Astrocyte of the hippocampus (primary cell): Measurements from ENCODE around the gene IL22.
A peak's percentile ranks its signal among the peaks of the same experiment; 100 is the strongest.

Experiments
- DNase-seq: peaks from one replicate; pipeline ENCODE4 v3.0.0; 2011; ENCODE audit warnings: low read depth, low spot score

IL22 gene

DNA sequence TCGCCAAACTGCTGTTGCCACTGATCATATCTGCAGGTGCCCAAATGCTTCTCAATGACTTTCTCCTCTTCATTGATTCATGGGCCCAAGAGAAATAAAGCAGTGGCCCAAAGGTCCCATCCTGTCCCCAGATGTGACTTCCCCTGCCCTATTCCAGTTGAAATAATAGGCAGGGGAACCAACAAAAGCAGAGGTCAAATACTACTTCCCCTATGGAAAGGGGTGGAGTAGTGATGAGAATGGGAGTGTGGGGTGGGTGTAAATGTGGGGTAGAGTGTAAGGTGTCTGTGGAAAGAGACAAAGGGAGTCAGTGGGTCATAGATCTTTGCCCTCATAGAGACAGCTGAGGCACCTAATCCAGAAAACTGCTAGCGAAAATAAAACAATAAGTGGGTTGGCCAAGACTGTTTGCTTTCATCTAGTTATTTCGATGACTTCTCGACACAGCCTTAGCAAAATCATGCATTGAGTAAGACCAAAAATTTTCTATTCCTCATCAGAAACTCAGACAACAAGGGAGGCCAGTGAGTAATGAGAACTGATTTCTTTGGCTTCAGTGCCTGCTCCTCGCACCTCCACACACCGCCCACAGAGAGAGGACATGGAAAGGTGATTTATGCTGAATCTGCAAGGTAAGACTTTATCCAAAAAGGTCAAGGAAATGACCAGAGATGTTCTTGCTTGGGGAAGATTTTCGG, 10.9 kb upstream of the IL22 start:
- peak; percentile 27 for DNase-seq

DNA sequence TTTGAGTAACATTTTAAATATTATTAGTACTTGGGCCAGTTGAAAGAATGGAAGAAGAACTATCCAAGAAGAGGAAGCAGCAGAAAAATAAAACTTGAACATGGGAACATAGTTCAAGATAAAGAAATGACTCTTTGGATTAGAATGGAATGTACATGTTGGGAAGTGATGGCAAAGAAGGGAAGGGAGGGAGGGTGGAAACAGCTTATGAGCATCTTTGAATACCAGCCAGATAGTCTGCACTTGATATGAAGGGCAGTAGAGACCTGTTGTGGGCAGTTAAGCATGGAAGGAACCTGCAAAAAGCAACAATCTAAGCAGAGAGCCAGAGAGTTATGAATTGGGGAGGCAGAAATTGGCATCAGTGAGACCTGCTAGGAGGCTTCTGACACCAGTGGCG, 10.0 kb upstream of the IL22 start:
- no peak for DNase-seq

DNA sequence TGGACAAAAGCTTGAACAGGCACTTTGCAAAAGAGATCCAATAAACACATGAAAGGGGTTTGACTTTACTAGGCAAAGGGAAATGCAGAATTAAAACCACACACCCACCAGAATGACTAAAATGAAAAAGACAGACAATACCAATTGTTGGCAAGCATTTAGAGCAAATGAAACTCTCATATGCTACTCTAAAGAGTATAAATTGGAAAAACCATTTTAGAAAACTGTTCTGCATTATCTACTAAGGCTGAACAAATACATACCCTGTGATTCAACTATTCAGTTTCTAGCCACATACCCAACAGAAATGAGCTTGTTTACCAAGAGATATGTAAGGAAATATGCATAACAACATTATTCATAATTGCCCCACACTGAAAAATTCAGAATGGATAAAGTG, 8.5 kb upstream of the IL22 start:
- DNase-seq, result no peak

DNA sequence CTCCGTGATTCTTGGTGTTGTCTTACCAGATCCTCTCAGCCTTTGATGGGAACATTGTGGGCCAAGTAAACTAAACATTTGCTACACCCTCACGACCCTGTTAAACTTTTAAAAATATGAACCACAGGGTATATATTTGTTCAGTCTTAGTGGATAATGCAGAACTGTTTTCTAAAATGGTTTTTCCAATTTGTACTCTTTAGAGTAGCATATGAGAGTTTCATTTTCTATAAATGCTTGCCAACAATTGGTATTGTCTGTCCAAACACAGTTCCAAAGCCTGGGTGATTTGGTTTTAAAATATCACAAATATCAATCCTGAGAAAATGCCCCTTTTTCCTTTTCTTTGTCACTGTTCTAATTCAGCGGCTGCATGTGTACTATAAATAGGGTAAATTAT, 6.7 kb upstream of the IL22 start:
- no peak for DNase-seq

DNA sequence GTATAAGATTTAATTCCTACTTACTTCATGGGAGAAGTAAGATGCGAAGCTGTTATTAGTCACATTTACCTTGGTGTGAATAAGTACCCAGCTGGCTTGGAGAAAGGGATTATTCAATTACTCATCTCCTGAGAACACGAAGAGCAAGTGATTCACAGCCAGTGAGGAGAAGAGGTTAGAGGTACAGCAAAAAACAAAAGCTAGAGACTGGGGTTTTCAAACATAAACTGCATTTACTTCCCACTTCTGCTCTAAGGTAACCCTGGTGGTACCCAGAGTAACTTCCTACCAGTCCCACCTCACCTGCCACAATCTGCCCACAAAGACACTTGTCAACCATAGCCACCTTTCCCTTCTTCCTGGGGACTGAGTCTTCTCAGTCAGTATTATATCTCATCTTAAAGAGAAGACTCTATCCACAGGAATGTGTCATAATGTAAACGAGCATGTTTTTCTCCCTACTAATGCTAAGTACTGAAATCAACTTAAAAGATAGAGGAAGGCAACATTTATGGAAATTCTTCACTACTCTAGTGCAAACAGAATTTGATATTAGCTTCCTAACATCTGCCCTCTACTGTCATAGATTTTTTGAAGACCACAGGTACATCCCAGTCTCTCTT, 6.0 kb upstream of the IL22 start:
- DNase-seq, result peak; percentile 73

DNA sequence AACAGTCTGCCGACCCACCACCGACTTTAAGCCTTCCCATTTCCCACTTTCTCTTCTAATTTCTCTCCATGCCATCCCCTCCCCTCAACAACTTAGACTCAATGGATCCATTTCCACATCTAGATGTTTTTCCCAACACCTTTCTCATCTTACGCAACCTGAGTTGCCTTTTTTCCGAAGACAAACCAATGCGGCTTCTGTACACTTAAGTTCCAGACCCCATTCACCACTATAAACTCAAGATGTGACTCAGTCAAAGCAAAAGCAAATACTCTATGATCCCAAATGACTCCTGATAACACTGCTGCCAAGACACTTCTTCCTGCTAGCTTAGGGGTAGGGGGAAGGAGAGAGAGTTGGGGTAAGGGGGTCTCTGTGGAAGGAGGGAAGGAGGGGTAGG, 1.3 kb downstream of the IL22 start:
- DNase-seq, result no peak

DNA sequence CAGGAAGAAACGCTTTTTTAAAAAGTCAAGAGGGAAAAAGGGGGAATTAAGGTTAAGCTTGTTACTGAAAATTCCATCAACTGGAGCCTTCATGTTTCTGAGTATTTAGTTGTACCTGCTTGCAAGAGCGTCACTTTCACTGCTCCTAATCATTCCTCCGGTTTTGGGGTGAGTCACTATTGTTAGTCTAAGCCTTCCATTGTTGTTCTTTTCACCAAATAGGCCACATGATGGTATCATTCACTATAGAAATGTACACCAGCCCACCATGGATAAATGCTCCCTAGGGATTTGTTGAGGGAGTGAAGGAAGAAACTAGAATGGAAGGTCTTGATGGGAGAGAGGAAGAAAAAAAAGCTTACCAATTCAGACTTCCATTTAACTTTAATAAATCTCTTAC, 3.0 kb downstream of the IL22 start:
- peak; percentile 15 for DNase-seq

DNA sequence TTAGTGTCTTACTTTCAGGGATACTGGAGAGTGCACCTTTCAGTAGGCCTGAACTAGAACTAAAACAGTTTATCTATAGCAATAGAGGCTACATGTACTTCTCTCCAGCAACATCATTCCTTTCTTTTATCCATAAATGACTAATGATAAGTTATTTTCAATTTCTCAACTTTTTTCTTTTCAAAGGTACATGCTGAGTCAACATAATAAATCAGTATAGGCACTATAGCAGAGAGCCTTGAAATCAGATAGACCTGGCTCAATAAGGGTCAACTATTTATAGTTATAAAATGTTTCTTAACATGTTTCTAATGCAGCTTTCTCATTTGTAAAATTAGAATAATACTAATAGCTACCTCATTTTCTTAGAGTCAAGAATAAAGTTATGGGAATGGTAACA, 5.6 kb downstream of the IL22 start:
- no peak for DNase-seq

DNA sequence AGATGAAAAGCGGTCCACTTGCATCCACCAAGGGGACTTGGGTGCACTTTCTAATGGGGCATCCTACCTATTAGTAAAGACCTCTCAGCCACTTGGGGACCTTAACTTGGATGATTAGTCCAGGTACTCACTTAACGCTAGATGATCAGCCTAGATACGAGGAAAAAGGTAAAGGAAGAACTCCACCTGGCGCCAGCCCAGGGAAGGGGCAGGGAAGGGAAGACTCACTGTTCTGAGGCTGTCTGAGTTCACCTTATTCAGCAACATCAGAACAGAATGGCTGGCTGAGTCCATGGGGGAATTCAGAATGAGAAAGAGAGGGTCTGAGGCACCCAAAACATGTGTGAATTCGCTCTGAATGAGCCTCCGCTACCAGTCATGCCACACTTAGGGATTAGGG, 7.1 kb downstream of the IL22 start:
- DNase-seq, result no peak

DNA sequence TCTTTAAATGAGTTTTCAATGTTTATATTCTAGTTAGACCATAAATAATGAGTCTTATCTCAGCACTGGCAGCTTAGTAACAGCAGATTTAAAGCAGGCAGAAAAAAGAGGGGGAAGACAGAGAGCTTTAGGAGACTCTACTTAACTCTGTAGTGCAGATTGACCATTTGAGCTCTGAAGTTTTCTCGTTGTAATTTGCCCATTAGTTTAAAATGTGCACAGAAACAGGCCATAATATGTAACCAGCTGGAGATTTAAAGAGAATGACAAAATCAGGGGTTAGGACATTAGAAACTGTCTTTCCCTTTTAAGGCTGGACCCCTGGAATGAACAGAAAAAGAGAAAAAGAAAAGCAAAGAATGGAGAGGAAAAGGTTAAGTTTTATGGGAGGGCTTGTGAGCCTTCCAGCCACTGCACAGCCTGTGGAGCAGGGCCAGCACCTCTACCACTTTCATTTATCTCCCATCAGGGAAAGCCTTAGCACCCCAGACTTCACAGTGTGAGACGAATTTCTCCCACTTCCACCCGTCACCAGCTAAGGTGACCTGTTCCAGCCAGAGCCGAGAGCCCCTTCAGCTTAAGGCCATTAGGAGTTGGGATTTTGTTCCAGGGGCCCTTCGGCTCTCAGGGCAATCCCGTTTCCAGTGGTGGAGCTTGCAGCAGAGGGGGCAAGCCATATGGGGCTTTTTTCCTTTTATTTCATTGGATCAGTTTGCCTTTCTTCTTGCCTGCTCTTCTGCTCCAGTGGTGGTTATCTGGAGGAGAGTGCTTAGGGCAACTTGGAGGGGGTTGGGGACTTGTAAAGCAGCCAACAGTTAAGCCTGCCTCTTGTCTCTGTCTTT, 8.0 kb downstream of the IL22 start:
- peak; percentile 40 for DNase-seq

DNA sequence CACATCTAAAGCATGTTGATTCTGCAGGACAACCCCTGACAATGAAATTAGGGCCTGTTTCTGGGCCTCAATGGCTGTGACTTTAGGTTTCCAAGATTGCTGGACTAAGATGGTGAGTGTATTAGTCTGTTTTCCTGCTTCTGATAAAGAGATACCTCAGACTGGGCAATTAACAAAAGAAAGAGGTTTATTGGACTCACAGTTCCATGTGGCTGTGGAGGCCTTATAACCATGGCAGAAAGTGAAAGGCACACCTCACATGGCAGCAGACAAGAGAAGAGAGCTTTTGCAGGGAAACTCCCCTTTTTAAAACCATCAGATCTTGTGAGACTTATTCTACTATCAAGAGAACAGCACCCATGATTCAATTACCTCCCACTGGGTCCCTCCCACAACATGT, 10.6 kb downstream of the IL22 start:
- no peak for DNase-seq

DNA sequence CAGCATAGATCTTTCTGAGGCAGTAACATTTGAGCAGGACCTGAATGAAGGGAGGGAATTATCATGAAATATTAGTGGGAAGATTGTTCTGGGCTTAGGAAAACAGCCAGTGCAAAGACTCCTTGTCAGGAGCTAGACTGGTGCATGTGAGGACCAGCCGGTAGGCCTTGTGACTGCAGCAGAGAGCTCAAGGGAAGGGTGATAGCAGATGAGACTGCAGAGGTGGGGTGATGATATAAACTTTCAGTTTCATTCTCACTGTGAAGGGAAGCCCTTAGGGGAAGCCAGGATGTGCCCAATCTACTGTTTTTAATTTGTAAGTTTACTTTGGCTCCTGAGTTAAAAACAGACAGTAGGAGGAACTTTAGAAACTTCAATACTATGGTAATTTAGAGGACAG, 12.4 kb downstream of the IL22 start:
- no peak for DNase-seq

DNA sequence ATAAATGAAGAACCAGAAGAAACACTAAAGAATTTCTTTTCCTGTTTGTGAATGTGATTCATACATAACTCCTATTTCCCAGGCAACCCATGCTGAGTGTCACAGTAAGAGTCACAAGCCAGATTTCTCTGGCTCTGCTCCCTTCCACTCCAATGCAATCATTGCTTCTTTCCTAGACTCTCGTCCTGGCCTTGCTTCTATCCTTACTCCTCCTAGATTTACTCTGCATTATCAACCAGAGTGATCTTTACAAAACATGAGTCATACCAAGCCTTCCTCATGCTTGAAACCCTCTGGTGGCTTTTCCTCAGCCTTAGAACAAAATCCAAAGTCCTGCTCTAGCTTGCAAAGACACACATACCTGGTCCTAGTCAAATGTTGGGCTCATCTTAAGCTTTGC, 13.3 kb downstream of the IL22 start:
- peak; percentile 61 for DNase-seq

DNA sequence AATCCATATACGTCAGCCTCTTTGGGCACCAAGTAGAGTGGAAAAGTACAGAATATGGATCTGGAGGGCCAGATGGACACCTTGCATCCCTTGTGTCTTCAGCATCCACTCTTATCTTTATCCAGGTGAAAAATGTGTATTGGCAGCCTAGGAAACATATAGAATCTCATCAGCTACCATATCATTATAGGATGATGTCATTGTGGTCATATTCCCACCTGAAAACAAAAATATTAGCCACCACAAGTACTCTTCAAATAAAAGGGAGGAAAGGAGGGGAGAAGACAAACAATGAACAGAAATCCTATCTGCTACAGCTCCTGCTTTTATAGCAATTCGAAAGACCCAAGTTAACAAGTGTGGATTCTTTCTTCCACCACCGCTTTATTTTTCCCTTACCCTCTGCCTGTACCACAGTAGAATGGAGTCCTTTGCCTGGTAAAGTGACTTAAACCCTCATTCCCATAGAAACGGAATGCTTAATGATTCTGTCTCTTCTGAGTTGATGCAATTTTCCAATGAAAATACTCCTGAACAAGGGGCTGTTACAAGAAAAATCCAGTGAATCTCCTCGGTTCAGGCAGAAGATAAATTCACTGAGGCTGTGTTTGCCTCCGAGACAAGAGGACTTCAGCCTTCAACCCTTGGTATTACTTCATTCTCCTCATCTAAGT, 14.0 kb downstream of the IL22 start:
- DNase-seq, result no peak

DNA sequence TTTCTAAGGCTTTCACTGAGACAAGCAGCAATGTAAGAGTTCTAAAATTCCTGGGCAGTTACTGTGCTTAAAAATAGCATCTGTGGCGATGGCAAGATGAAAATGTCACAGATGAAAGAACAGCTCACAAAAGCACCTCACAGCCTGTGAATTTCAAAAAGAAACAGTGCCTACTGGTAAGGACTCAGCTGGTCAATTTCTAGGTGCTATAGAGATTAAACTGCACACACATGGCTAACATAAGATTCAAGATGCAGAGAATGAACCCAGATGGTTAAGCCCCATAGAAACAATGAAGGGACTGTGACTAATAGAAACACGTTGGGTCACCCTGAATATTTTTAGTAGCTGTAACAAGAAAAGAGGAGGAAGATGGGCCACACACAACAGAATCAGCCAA, 15.8 kb downstream of the IL22 start:
- DNase-seq, result peak; percentile 32

DNA sequence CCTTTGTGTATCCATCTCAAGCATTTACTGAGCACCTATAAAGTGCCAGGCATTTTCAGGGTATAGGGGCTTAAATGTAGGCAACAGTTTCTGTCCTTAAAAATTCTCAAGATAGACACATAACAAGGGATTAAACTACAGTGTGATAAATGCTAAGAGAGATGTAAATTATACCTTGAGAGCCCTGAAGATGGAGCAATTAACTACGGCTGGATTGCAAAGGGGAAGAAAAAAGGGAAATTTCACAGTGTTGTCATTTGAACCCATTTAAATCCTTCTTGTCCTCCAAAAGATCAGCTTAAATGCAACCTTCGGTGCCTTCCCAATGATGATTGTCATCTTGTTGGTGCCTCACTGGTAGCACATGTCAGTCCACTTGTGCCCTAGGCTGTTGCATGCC, 16.3 kb downstream of the IL22 start:
- no peak for DNase-seq

DNA sequence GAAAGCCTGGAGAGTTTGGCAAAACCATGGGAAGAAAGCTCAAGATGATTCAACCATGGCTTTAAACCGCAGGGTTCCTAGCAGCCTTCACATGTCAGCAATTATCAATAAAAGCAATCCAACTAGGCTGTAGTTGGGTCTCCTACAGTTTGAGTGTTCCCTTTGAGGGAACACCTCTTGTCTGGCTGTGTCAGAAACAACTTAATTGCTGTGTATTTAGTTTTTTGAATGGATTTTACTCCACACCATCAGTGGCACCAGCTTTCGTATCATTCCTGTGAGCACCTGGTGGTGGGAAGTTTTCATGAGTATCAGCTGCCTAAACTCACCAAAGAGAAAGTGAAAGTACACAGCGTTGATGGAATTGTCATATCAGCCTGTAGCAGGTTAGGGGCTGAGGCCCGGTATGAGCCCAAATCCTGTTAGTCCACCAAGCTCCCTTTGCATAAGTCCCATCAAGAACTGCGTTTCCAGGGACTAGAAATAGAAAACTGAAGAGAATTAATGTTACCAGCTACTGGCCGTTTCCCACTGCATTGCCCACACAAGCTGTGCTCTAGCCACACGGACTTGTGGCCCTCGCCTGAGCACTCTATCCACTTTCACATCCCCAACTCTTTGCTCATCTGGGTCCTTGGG, 16.9 kb downstream of the IL22 start:
- DNase-seq, result no peak

DNA sequence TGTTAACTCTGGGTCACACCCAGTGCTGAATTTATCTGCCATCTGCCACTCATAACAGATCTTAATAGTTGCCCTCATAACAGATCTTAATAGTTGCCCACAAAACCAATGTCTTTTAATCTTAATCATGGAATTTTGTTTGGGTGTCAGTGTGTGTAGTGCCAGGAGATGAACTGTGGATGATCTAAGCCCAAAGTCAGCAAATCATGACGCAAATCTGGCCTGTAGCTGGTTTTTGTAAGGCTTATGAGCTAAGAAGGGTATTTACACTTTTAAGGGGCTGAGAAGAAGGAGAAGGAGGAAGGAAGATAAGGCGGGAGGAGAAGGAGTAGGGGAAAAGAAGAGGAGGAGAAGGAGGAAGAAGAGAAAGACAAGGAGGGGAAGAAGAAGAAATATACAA, 17.8 kb downstream of the IL22 start:
- DNase-seq, result no peak

DNA sequence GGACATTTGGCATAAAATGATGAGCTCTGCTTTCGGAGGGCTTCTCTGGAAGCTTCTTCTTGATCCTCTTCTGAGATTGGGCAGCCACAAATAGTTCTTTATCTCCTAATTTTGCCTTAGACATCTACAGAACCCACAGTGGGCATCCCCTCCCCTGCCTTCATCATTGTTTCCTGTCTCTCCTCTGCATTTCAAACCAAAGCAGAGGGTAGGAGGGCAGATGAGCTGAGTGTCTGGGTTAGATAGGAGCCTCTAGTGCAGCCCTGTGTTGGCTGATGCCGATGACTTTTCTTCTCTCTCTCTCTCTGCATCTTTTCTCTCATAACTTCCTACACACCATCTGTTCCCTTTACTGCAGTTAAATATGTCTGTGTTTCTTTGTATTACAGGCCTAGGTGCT, 19.3 kb downstream of the IL22 start:
- DNase-seq, result no peak

DNA sequence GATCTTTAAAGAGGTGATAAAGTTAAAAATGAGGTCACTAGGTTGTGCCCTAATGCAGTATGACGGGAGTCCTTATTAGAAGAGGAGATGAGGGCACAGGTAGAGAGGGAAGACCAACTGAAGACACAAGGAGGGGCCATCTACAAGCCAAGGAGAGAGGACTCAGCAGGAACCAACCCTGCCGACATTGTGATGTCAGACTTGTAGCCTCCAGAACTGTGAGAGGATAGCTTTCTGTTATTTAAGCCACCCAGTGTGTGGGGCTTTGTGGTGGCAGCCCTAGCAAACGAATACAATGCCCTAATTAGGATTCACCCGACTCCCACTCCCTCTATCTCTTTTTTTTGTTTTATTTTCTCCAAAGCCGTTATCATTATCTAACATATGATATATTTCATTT, 19.9 kb downstream of the IL22 start:
- DNase-seq, result no peak

DNA sequence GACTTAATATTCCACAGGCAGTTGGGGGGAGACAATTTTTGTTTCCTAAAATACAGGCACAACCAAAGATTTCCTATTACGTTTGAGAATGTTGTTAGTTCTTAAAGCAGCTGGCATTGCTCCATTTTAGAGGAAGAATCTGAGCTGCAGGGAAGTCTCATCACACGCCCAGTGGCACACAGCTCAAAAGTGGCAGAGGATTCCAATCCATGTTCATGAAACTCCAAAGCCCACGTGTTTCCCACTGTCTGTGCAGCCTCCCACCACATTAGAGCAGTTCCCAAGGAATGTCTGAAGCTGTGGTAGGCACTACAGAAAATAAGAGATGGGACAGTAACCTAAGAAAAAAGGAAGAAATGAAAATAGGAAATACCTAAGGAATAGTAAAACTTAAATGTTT, 21.7 kb downstream of the IL22 start:
- no peak for DNase-seq

DNA sequence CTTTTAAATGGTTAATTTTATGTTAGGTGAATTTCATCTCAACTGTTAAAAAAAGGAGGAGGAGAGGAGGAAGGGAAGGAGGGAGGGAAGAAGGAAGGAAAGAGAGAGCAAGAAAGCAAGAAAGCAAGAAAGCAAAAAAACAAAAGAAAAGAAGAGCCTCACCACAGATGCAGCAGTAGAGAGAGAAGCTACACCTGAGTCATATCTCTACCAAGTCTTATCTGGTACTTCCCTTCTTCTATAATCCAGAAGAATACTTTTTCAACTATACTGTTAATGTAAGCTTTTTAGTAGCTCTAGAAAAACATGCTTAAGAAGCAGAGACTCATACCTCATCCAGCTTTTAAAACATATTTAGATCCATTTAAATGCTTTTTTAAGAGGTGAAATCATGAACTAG, 22.2 kb downstream of the IL22 start:
- DNase-seq, result no peak
